ENCODE results near the gene ITGB3. TPM values are rescaled to one million over a fixed set of nuclear protein-coding genes. Genes with fewer than 3 reads are reported as not detected.
A peak's percentile ranks its signal among the peaks of the same experiment; 100 is the strongest.
"Not testable (repeated sequence)": the region's sequence is repeated elsewhere in the genome, so short reads cannot be mapped to it uniquely, and the experiment has no call there.

Gene ITGB3
- total RNA-seq, 1 experiment from 2014 or later = 3.8 TPM

DNA sequence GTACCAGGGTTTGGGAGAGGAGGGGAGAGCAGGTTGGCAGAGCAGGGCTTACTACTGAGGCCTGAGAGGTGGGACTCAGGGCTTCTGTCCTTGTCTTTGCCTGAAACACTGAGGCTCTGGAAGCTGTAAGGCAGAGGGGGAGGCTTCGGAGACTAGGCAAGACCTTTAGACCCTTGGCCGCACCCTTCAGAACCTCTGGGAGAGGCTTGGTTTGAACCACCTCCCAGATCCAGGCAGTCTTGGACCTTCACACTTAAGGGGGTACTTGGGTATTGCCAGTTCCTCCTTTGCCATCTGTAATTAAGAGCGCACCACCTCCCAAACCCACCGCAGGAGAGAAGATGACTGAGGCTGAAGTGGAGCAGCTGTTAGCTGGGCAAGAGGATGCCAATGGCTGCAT lies 31.6 kb upstream of the ITGB3 start:
- no peak for DNase-seq (ENCODE audit: low read depth)

DNA sequence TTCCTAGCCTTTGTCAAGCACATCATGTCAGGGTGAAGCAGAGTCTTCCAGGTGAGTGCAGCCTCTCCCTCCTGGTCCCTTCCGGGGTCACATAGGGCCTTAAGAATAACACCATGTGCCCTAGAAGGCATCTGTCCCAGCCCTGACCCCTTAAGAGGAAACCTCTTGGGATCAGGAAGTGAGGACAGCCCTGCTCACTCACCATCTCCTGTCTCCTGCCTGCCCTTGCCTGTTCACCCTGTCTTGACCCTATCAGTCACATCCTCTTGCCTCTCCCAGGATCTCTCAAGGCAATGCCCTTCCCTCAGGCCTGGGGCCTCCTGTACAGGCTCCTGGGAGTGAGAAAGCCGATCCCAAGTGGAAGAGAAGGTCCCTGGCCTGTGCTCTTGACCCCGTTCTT lies 30.6 kb upstream of the ITGB3 start:
- peak; percentile 32 for DNase-seq (ENCODE audit: low read depth)

DNA sequence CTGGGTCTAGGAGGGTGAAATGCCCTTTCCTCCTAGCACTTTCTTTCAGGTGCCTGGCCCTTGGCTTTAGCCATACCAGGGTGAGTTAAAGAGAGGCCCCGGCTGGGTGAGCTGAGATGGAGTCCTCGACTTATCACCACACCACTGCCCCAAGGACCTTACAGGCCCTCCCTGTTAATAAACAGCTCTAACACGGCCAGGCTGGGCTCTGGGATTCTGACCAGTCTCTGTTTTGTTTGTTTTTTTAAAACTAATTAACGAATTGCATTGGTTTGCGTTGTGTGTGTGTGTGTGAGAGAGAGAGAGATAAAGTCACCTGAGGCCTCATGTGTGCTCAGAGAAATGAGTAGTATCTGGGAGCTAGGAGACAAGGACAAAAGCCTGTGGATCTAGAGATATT lies 30.2 kb upstream of the ITGB3 start:
- DNase-seq (ENCODE audit: low read depth) = no peak

DNA sequence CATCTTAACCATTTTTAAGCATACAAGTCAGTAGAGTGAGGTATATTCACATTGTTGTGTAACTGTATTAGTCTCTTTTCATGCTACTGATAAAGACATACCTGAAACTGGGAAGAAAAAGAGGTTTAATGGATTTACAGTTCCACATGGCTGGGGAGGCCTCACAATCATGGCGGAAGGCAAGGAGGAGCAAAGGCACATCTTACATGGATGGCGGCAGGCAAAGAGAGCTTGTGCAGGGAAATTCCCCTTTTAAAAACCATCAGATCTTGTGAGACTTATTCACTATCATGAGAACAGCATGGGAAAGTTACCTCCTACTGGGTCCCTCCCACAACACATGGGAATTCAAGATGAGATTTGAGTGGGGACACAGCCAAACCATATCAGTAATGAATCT lies 29.6 kb upstream of the ITGB3 start:
- not testable (repeated sequence) for DNase-seq (ENCODE audit: low read depth)

DNA sequence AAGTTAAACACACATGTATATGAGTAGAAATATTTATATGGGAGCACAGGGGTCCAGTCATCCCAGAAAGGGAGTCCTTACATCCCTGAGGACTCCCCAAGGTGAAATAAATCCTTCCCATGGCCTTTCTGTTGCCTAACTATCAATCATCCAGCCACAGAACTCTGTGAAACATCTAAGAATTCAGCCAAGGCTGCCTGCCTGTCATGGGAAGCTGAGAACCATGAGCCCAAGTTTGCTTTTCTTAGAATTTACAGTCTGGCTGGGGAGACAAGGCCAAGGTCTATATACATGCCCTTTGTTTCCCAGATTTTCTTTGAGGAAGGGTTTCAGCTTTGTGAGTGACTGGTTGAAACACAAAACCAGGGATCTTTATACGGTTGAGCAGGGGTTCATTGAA lies 28.7 kb upstream of the ITGB3 start:
- peak; percentile 40 for DNase-seq (ENCODE audit: low read depth)

DNA sequence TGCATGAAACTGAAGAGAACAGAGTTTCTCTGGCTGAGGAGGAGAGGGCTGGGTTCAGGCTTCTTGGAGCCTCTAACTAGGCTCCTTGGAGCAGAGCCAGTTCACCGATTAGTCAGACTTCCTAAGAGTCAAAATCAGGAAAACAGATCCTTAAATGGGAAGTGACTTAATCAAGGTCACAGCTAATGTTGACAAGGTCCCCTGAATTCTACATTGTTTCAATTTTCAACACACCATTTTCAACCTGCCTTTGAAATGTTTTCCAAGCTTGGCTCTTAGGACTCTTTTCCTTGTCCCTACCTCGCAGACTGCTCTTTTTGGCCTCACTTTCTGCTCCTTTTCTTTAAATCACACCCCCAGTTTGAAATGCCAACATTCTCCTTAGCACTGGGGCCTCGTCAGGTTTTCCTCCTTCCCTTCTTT lies 28.2 kb upstream of the ITGB3 start:
- DNase-seq (ENCODE audit: low read depth) = peak; percentile 91

DNA sequence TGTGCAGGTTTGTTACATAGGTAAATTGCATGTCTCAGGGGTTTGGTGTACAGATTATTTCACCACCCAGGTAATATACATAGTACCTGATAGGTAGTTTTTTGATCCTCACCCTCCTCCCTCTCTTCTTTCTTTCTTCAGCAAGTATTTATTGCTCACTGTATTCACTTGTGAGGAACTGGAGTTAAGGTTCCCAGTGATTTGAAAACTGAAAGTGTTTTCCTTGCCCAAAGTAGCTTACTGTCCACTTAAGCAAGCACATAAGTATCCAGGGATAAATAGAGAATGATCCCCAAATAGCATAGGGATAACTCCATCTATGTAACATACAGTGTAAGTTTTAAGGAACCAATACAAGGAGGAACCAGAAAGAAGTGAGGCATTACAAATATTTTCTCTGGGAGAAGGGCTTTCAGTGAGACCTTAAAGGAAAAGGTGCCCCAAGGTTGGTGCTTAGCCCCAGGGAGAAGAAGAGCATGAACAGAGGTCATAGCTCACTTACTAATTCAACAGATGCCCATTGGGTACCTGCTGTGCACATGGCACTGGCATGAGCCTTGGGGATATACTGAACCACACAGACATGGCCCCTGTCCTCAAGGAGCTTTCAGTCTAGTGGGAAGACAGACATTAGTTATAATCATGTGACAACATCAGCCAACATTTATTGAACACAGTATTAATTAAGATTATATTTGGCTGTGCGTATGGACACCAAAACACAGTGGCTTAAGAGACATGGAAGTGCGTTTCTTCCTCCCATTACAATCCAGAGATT lies 27.5 kb upstream of the ITGB3 start:
- DNase-seq (ENCODE audit: low read depth) = no peak

DNA sequence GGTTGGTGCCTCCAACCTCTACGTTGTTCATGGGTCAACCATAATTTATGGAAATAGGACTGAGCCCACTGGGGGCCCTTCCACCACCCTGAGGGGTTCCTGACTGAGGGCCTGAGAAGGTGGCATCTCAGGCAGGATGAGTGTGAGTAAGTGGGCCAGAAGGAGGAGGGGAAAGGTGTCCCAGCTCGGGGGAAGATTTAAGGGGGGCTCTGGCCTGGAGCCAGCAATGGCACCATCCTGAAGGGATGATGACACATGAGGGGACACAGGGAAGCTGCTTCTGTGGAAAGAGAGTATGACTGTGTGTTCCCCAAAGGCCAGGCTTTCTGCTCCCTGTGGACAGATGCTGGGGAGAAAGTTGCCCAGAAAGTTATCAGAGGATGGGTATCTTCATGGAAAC lies 25.8 kb upstream of the ITGB3 start:
- DNase-seq (ENCODE audit: low read depth) = no peak

DNA sequence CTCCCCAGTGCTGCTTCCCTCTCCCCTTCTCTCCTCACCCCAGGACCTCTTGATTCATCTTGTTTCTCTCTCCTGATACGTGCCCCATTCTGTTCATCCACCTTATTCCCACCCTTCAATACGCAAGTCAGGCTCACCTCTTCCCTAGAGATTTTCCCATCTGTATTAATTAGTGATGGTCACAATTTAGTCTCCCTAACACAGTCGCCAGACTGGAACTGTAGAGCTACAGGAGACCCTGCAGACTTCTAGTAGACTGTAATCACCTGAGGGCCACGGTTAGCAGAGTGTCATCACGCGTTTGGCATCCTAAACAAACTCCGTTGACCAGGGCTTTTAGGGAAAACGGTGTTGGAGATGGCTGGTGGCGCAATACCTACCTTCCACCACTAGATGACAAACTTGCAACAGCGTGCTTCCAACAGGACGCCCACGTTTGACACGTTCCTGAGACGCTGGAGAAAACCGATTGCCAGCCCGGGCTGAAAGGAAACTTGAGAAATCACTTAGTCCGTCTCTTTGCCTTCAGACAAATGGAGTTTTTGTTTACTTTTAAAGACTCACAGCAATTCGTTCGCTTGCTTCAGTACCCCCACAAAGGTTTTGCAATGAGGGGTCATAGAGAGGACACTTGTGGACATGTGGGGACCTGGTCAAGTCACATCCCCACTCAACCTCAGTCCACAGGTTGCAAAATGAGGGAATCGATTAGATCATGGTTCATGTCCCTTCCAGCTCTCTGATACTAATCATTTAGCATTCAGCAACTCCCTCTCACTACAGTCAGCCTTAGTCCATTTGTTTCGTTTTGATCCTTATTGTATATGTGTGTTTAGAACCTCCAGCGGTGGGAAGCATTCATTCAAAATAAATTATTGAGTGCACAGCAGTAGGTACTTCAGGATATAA lies 23.8 kb upstream of the ITGB3 start:
- peak; percentile 88 for DNase-seq (ENCODE audit: low read depth)

DNA sequence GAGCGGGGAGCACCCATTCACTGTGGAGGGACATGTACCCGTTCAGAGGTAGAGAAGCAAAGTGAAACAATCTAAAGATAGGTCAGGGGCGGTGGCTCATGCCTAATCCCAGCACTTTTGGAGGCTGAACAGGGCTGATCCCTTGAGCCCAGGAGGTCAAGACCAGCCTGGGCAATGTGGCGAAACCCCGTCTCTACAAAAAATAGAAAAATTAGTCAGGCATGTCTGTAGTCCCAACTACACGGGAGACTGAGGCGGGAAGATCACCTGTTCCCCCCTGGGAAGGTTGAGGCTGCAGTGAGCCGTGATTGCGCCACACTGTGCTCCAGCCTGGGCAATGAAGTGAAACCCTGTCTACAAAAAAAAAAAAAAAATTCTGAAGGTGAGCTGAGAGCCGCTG lies 22.8 kb upstream of the ITGB3 start:
- no peak for DNase-seq (ENCODE audit: low read depth)

DNA sequence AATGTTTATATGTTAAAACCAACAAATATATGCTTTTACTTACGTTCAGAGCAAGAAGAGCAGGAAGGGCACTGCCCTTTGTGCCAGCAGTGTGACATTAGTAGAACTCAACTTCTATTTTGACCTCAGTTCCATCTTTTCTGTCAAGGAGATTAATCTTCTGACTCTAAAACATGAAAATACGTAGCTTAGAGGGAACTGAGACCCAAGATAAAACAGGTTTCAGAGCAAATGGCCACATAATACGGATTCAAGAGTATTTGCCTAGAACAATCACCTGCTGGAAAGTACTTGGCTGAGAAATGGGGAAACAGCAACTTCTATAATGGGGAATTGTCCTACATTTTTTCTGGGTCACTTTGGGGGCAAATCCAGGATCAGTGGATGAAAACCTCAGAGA lies 22.3 kb upstream of the ITGB3 start:
- no peak for DNase-seq (ENCODE audit: low read depth)

DNA sequence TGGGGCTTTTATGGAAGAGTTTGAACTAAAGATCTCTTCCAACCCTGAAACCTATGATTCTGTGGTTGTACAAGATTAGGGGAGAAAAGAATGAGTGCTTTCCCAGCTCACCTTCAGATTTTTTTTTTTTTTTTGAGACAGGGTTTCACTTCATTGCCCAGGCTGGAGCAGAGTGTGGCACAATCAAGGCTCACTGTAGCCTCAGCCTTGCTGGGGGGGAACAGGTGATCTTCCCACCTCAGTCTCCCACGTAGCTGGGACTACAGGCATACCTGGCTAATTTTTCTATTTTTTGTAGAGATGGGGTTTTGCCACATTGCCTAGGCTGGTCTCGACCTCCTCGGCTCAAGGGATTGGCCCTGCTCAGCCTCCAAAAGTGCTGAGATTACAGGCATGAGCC lies 21.8 kb upstream of the ITGB3 start:
- DNase-seq (ENCODE audit: low read depth) = no peak

DNA sequence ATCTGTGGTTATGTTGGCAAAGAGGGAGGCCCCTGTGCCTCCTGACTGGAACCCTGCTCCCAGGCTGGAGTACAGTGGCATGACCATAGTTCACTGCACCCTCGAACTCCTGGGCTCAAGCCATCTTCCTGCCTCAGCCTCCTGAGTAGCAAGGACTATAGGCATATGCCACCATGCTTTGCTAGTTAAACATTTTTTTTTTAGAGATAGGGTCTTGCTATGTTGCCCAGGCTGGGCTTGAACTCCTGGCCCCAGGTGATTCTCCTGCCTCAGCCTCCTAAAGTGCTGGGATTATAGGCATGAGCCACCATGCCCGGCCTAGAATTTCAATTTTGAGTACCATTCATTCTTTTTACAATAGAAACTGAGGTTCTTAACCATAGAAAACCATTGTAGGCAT lies 21.2 kb upstream of the ITGB3 start:
- no peak for DNase-seq (ENCODE audit: low read depth)

DNA sequence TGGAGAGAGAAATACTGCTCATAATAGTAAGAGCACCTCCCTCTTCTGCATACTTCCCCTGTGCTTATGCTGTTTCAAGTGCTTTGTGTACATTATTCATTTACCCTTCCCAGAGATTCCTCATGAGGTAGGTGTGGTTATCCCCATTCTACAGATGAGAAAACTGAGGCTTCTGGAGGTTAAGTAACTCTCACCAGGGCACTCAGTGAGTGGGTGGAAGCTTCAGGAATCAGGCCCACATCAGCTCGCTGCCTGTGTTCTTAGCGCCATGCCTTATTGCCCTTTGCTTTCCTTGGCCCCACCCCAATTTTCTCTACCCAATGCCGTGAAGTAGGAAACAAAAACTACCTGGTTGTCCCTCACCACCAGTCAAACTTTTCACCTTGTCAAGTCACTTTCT lies 18.1 kb upstream of the ITGB3 start:
- DNase-seq (ENCODE audit: low read depth) = no peak

DNA sequence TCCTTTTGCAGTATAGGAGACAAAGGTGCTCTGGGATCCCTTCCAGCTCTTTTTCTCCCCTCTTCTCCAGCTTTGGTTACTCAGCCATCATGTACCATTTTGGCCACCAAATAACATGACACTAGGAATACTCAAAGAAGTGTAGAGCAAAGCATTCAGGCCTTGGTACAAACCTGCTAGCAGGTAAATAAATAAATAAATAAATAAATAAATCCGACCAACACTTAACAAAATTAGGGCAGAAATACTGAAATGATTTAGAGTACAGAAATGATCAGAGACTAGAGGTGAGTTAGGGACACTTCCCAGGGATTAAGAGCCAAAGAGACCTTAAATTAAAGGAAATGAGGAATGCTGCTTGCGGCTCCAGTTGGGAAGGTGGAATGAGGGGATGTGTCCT lies 17.7 kb upstream of the ITGB3 start:
- no peak for DNase-seq (ENCODE audit: low read depth)

DNA sequence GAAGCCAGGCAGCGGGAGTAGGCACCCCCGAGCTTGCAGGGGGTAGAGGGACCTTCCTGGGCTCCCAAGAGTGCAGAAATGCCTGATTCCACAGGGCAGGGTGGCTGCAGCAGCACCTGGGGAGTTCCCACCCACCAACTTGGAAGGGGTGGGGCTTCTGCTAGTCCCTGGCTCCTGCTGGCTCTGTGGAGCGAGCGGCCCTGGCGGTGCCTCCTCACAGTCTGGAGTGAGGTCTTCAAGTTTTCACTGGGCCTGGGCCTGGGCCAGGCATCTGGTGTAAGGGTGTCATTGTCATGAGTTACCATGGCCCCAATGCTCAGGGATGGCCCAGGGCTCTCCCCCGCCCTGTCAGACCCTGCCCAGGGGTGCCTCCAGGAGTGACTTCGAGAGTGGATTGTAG lies 15.8 kb upstream of the ITGB3 start:
- no peak for DNase-seq (ENCODE audit: low read depth)

DNA sequence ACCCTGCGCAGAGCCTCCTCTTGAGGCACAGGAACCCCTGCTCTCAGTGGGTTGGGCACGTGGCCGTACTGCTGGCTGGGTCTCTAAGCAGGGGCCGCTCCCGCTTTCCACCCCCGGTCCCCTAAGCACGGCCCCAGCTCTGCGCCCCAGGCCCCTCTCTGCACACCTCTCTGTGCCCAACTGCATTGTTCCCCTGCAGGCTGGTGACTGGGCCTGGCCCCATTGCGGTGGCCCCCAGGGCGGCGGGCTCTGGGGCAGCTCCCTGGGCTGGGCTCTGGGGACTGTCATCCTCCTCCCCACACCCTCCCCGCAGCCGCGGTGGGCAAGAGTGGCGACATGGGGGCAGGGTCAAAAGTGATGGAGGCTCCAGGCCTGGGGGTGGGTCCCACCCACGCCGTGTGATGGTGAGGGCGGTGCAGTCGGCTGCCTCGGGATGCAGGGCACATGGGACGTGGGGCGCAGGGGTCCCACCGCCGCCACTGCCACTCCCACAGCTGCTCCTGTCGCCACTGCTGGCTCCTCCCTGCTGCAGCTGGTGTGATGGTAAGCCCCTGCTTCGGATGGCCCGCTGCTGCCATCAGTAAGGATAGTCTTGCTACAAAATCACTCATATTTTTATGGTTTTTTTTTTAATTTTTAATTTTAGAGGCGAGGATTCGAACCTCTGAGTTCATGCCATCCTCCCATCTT lies 15.2 kb upstream of the ITGB3 start:
- no peak for DNase-seq (ENCODE audit: low read depth)

DNA sequence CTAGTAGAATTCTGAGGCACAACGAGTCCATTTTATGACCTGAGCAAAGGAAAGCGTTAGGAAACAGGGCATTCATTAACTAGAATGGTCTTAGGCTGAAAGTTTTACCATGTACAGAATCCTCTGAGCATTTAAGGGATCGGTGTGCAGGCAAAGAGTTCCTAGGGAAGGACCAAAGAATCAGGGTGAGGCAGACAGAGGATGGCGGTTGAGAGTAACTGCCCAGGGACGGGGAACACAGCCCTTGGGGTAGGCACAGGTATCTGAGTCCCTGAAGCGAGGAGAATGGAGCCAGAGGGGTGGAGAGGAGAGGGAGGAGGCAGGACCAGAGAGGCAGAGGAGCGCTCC lies 14.0 kb upstream of the ITGB3 start:
- no peak for DNase-seq (ENCODE audit: low read depth)

DNA sequence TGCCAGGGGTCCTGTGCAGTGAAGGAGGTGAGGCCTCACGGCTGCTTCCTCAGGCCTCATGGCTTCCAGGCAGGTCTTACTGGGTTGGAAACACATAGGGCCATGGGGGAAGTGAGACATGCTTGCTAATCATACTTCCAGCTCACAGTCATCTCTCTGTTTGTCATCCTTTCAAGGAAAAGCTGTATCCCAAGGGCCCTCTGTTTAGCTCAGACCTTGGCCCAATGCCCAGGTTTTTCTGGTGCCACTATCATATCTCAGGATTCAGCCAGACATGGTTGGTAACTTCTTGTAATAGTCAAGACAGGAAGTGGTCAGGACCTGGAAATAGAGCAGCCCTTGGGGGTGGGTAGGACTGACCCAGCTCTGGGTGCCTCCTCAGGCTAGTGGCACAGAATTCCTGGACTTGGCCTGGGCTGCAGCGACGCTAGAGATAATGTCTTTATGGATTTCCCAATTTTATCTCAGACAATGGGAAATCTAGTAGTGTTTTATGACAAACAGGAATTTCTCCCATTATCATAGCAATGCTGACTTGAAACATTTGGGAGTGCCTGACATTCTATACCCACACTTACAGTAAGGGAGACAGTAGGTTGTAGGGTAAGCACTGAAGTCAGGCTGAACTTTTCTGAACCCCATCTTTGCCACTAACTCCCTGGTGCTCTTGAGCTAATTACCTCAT lies 13.5 kb upstream of the ITGB3 start:
- DNase-seq (ENCODE audit: low read depth) = peak; percentile 100

DNA sequence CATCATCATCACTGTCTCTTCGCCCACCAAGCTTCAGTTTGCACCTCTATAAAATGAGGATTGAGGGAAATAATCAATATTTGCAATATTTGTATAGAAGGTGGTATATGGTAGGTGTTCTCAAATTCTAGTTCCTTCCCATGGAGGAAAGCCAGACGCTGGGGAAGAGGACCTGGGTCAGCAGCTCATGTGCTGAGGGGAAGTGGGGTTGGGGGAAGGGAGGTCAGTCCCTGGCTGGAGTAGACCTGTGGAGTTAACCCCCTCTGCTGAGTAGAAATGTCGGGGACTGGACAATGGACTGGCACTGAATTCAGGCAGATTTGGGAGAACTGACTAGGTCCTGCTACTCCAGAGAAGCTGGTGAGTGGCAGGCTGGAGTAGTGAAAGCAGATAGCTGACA lies 12.8 kb upstream of the ITGB3 start:
- DNase-seq (ENCODE audit: low read depth) = no peak

DNA sequence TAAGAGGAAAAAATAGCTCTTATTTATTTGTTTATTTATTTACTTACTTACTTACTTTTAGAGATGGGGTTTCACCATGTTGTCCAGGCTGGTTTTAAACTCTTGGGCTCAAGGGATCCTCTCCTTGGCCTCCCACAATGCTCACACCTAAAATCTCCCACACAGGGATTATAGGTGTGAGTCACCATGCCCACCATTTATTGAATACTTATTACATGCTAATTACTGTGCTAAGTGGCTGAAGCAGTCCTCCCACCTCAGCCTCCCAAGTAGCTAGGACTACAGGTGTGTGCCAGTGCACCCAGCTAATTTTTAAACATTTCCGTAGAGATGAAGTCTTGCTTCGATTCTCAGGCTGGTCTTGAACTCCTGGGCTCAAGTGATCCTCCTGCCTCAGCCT lies 11.0 kb upstream of the ITGB3 start:
- DNase-seq (ENCODE audit: low read depth) = no peak

Data from LHCN-M2 (cell line).